Measurements from ENCODE around the gene ADAMTSL1. TPM values are rescaled to one million over a fixed set of nuclear protein-coding genes. Genes with fewer than 3 reads are reported as not detected.

ADAMTSL1 gene
- total and polyA plus RNA-seq, 9 of the 15 experiments (the other 6 are each of a cell fraction or from before 2014, with no cell fraction given), result 0.01 TPM; not detected in 8

GRCh38 chr9:18837402-18837801 is 363.4 kb downstream of the ADAMTSL1 start:
- TF ChIP-seq IRF9 (tag; IDR thresholded peaks at IDR 0.05) (no peak), SIX5 (IDR thresholded peaks at IDR 0.05; ENCODE audit: borderline replicate concordance in 1 of 2, insufficient read depth in 1 of 2, low read depth in 1 of 2, low read length in 2 of 2) (no peak), HOXB6 (CRISPR knock-in tag; IDR thresholded peaks at IDR 0.05; ENCODE audit: borderline replicate concordance) (no peak)
- H3K4me1 ChIP-seq (replicated peaks in 1 of 2; ENCODE audit: control insufficient read depth in 2 of 2, insufficient read depth in 2 of 2, low read length in 2 of 2), result no peaks in the 10 kb centered on the region
- ATAC-seq, result no peak
- H3K4me2 ChIP-seq (ENCODE audit: insufficient read depth, low read length), result no peak overlapping the region
- WGBS (ENCODE audit: insufficient coverage, low coverage, missing lambda C conversion rate), result 1% methylated on average over 5 of the region's 5 CpGs
- H3K79me2 ChIP-seq (ENCODE audit: control insufficient read depth, insufficient read depth, low read length), result no peaks in the 10 kb centered on the region; the same call in 2 of the 3 replicates
- no peak overlapping the region for H2AFZ ChIP-seq (ENCODE audit: low read depth, low read length)
- DNase-seq (ENCODE audit: extremely low read depth in 1 of 4, low spot score in 3 of 4), result no peak
- FAIRE-seq, result no peak
- H3K4me3 ChIP-seq, result no peak overlapping the region
- H3K9me3 ChIP-seq (replicated peaks; ENCODE audit: control insufficient read depth, insufficient read depth, low read depth, low read length), result no peaks in the 10 kb centered on the region
- no peaks in the 10 kb centered on the region for H3K36me3 ChIP-seq (ENCODE audit: control insufficient read depth, insufficient read depth, low read length)
- no peaks in the 10 kb centered on the region for H4K20me1 ChIP-seq (replicated peaks; ENCODE audit: control insufficient read depth, insufficient read depth, low read length)
- no peak overlapping the region for H3K27ac ChIP-seq (ENCODE audit: extremely low read depth, low read depth, low read length)
- ChIA-PET POLR2A (no interaction called here), CTCF (ENCODE audit: low intra/inter-chr PET ratio) (no interaction called here)
- H3K9ac ChIP-seq (ENCODE audit: insufficient read depth in 1 of 2, low read depth in 2 of 2, low read length in 2 of 2), result no peak overlapping the region
- no peaks in the 10 kb centered on the region for H3K27me3 ChIP-seq (ENCODE audit: control insufficient read depth in 2 of 2, insufficient read depth in 2 of 2, low read length in 2 of 2)
- BruUV-seq (replicated peaks), result no TSS peak
- intact Hi-C loops (cut with micrococcal nuclease), result no loop called here
- H3K9me1 ChIP-seq (ENCODE audit: control insufficient read depth, insufficient read depth, low read length), result no peaks in the 10 kb centered on the region
- in situ Hi-C loops (cut with MboI), result no loop called here

- BruUV-seq (replicated peaks), result no TSS peak
- H3K9me3 ChIP-seq (replicated peaks; ENCODE audit: control insufficient read depth, insufficient read depth, low read depth, low read length), result no peaks in the 10 kb centered on the region
- POLR2A ChIA-PET, result no interaction called here
- no peaks in the 10 kb centered on the region for H3K79me2 ChIP-seq (ENCODE audit: control insufficient read depth, insufficient read depth, low read length)
- DNase-seq (ENCODE audit: extremely low read depth in 1 of 4, low spot score in 3 of 4) (no peak), ATAC-seq (no peak), FAIRE-seq (no peak)
- intact Hi-C loops (cut with micrococcal nuclease) (no loop called here), in situ Hi-C loops (cut with MboI) (no loop called here)
- no peak overlapping the region for H2AFZ ChIP-seq (ENCODE audit: low read depth, low read length)
- H3K36me3 ChIP-seq (ENCODE audit: control insufficient read depth, insufficient read depth, low read length), result no peaks in the 10 kb centered on the region
- H3K9me1 ChIP-seq (ENCODE audit: control insufficient read depth, insufficient read depth, low read length), result no peaks in the 10 kb centered on the region
- CTCF ChIA-PET (ENCODE audit: low intra/inter-chr PET ratio), result no interaction called here
- whole genome bisulfite sequencing (ENCODE audit: insufficient coverage, low coverage, missing lambda C conversion rate), result 3% methylated on average over 5 of the region's 5 CpGs
- H3K4me2 ChIP-seq (ENCODE audit: insufficient read depth, low read length), result no peak overlapping the region
- H3K4me3 ChIP-seq, result no peak overlapping the region
- H4K20me1 ChIP-seq (replicated peaks; ENCODE audit: control insufficient read depth, insufficient read depth, low read length), result no peaks in the 10 kb centered on the region
- H3K27me3 ChIP-seq (ENCODE audit: control insufficient read depth in 2 of 2, insufficient read depth in 2 of 2, low read length in 2 of 2), result no peaks in the 10 kb centered on the region
- no peak overlapping the region for H3K9ac ChIP-seq (ENCODE audit: insufficient read depth in 1 of 2, low read depth in 2 of 2, low read length in 2 of 2)
- no peak overlapping the region for H3K27ac ChIP-seq (ENCODE audit: extremely low read depth, low read depth, low read length)
- H3K4me1 ChIP-seq (replicated peaks in 1 of 2; ENCODE audit: control insufficient read depth in 2 of 2, insufficient read depth in 2 of 2, low read length in 2 of 2), result no peaks in the 10 kb centered on the region
- no peak for TF ChIP-seq LCOR (CRISPR knock-in tag; IDR thresholded peaks at IDR 0.05)
- TF ChIP-seq CREB5 (CRISPR knock-in tag; IDR thresholded peaks at IDR 0.05), result no peak
- no peak for TF ChIP-seq THAP12 (CRISPR knock-in tag; IDR thresholded peaks at IDR 0.05)
- TF ChIP-seq CBX1 (IDR thresholded peaks at IDR 0.05; ENCODE audit: low read depth), result no peak
- no peak for TF ChIP-seq ZBTB34 (CRISPR knock-in tag; IDR thresholded peaks at IDR 0.05)
- TF ChIP-seq KDM1A (IDR thresholded peaks at IDR 0.05), result no peak
These were observed 373.8 kb downstream of the ADAMTSL1 start for GRCh38 chr9:18847576-18848275.

Measured in K562 (cell line).